GM21390 (cell line): ENCODE results near the gene PSMB5.

Source experiments
- ATAC-seq: cut with Tn5 transposase; IDR thresholded peaks from one replicate; pipeline ENCODE4 v1.9.1; 2021; ENCODE audit not compliant: unreplicated experiment

PSMB5 gene

GRCh38 chr14:22976620-22977433 lies 57.9 kb downstream of the PSMB5 start:
- no peak for ATAC-seq
